ENCODE data around the gene G2E3. TPM values are rescaled to one million over a fixed set of nuclear protein-coding genes. Genes with fewer than 3 reads are reported as not detected.
A peak's percentile ranks its signal among the peaks of the same experiment; 100 is the strongest.

Gene G2E3
- total and polyA plus RNA-seq, 11 donors = 2.4 to 10.2 (median 6.8) TPM

- no peak overlapping the region for H3K4me3 ChIP-seq
- no peaks in the 10 kb centered on the region for H3K9me3 ChIP-seq
- H3K27me3 ChIP-seq = no peaks in the 10 kb centered on the region
- H3K27ac ChIP-seq = no peak overlapping the region
- intact Hi-C loops (cut with DNase I) = loop anchor here (5.0 to 10.0 kb wide), 3 partner anchors 143 to 148 kb away; no protein-coding TSS in a partner anchor
- 75 to 89% (median 85%) methylated on average over 1 of the region's 1 CpG for WGBS, 4 donors
- DNase-seq (no peak), ATAC-seq (no peak)
- TF ChIP-seq CTCF (IDR thresholded peaks at IDR 0.05) = no peak
- no peaks in the 10 kb centered on the region for H3K36me3 ChIP-seq
- H3K4me1 ChIP-seq = peaks cover 0 to 10% (median 0%) of the 10 kb centered on the region in 12 donors
Measured at GRCh38 chr14:30519961-30520360, 39.0 kb upstream of the G2E3 start.

- H3K36me3 ChIP-seq = no peaks in the 10 kb centered on the region
- no peak for TF ChIP-seq CTCF (IDR thresholded peaks at IDR 0.05)
- no peak for TF ChIP-seq POLR2A (IDR thresholded peaks at IDR 0.05)
- 89 to 97% (median 94%) methylated on average over 2 of the region's 2 CpGs for WGBS, 4 donors
- no peak overlapping the region for H3K27ac ChIP-seq
- peaks cover 0 to 10% (median 0%) of the 10 kb centered on the region in 12 donors for H3K4me1 ChIP-seq
- no peaks in the 10 kb centered on the region for H3K27me3 ChIP-seq
- intact Hi-C loops (cut with DNase I) = loop anchor here (5.0 to 10.0 kb wide), 3 partner anchors 143 to 148 kb away; no protein-coding TSS in a partner anchor
- ATAC-seq (no peak), DNase-seq (no peak)
- H3K9me3 ChIP-seq = no peaks in the 10 kb centered on the region
- H3K4me3 ChIP-seq = no peak overlapping the region
Measured at GRCh38 chr14:30520536-30520935, 38.4 kb upstream of the G2E3 start.

GRCh38 chr14:30521899-30522736 is 36.8 kb upstream of the G2E3 start:
- intact Hi-C loops (cut with DNase I) = loop anchor here (5.0 to 10.0 kb wide), 3 partner anchors 145 to 150 kb away; no protein-coding TSS in a partner anchor
- Histone ChIP-seq H3K4me3 (no peak overlapping the region), H3K27ac (no peak overlapping the region), H3K36me3 (no peaks in the 10 kb centered on the region), H3K4me1 (peaks cover 0 to 10% (median 0%) of the 10 kb centered on the region in 12 donors), H3K9me3 (no peaks in the 10 kb centered on the region), H3K27me3 (no peaks in the 10 kb centered on the region)
- 29 to 38% (median 35%) methylated on average over 9 of the region's 9 CpGs for WGBS, 4 donors
- no peak for ATAC-seq
- no peak for DNase-seq
- TF ChIP-seq CTCF (IDR thresholded peaks at IDR 0.05) (peak; percentile 64 to 85 (median 74)), POLR2A (IDR thresholded peaks at IDR 0.05) (no peak)

- no peak overlapping the region for H3K4me3 ChIP-seq
- WGBS, 4 donors = 91 to 96% (median 94%) methylated on average over 2 of the region's 2 CpGs
- no peaks in the 10 kb centered on the region for H3K36me3 ChIP-seq
- intact Hi-C loops (cut with DNase I) = loop anchor here in 3 of 10 donors (10.0 kb wide), 1 partner anchor 151 kb away; no protein-coding TSS in a partner anchor
- TF ChIP-seq CTCF (IDR thresholded peaks at IDR 0.05) = no peak
- TF ChIP-seq POLR2A (IDR thresholded peaks at IDR 0.05) = no peak
- no peaks in the 10 kb centered on the region for H3K27me3 ChIP-seq
- peaks cover 0 to 10% (median 0%) of the 10 kb centered on the region in 12 donors for H3K4me1 ChIP-seq
- no peak overlapping the region for H3K27ac ChIP-seq
- DNase-seq (no peak), ATAC-seq (no peak)
- no peaks in the 10 kb centered on the region for H3K9me3 ChIP-seq
Measured at GRCh38 chr14:30525833-30526232, 33.1 kb upstream of the G2E3 start.
